ENCODE data around the gene BCKDK. TPM values are rescaled to one million over a fixed set of nuclear protein-coding genes. Genes with fewer than 3 reads are reported as not detected.

BCKDK gene
- total and polyA plus RNA-seq, 2 of the 13 experiments (the other 11 are each of a cell fraction or from before 2014, with no cell fraction given): 24.9 to 42.6 TPM

- TF ChIP-seq, protein P1, sequence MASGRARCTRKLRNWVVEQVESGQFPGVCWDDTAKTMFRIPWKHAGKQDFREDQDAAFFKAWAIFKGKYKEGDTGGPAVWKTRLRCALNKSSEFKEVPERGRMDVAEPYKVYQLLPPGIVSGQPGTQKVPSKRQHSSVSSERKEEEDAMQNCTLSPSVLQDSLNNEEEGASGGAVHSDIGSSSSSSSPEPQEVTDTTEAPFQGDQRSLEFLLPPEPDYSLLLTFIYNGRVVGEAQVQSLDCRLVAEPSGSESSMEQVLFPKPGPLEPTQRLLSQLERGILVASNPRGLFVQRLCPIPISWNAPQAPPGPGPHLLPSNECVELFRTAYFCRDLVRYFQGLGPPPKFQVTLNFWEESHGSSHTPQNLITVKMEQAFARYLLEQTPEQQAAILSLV (CRISPR knock-in tag; IDR thresholded peaks at IDR 0.05; ENCODE audit: borderline replicate concordance): peak; percentile 89; the same call in 1 of the 2 replicates
- TF ChIP-seq TAF1 (CRISPR knock-in tag; IDR thresholded peaks at IDR 0.05): peak; percentile 91
- no peak for TF ChIP-seq RFX3 (CRISPR knock-in tag; IDR thresholded peaks at IDR 0.05)
- TF ChIP-seq BHLHE40 (IDR thresholded peaks at IDR 0.05; ENCODE audit: low read length): no peak
- TF ChIP-seq SIN3B (IDR thresholded peaks at IDR 0.05; ENCODE audit: low read length): peak; percentile 93
- no peak for TF ChIP-seq ZNF652 (CRISPR knock-in tag; IDR thresholded peaks at IDR 0.05; ENCODE audit: borderline replicate concordance, low read depth)
- TF ChIP-seq ZNF282 (IDR thresholded peaks at IDR 0.05; ENCODE audit: partially characterized antibody): no peak
- TF ChIP-seq ZSCAN29 (CRISPR knock-in tag; conservative IDR thresholded peaks at IDR 0.05): peak; percentile 64
- 0 out of 2 replicates have a peak, but pooled peaks have one; percentile 31 for TF ChIP-seq MIER2 (CRISPR knock-in tag; IDR thresholded peaks at IDR 0.05)
- peak; percentile 85 for TF ChIP-seq ZNF230 (CRISPR knock-in tag; IDR thresholded peaks at IDR 0.05)
- no peak; the same call in 1 of the 2 replicates for TF ChIP-seq AKAP8 (CRISPR knock-in tag; IDR thresholded peaks at IDR 0.05)
- peak; percentile 33; the same call in 1 of the 2 replicates for TF ChIP-seq MAF1 (CRISPR knock-in tag; IDR thresholded peaks at IDR 0.05; ENCODE audit: borderline replicate concordance)
- TF ChIP-seq ELF3 (CRISPR knock-in tag; IDR thresholded peaks at IDR 0.05): peak; percentile 69
- TF ChIP-seq, protein P2, sequence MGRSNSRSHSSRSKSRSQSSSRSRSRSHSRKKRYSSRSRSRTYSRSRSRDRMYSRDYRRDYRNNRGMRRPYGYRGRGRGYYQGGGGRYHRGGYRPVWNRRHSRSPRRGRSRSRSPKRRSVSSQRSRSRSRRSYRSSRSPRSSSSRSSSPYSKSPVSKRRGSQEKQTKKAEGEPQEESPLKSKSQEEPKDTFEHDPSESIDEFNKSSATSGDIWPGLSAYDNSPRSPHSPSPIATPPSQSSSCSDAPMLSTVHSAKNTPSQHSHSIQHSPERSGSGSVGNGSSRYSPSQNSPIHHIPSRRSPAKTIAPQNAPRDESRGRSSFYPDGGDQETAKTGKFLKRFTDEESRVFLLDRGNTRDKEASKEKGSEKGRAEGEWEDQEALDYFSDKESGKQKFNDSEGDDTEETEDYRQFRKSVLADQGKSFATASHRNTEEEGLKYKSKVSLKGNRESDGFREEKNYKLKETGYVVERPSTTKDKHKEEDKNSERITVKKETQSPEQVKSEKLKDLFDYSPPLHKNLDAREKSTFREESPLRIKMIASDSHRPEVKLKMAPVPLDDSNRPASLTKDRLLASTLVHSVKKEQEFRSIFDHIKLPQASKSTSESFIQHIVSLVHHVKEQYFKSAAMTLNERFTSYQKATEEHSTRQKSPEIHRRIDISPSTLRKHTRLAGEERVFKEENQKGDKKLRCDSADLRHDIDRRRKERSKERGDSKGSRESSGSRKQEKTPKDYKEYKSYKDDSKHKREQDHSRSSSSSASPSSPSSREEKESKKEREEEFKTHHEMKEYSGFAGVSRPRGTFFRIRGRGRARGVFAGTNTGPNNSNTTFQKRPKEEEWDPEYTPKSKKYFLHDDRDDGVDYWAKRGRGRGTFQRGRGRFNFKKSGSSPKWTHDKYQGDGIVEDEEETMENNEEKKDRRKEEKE (IDR thresholded peaks at IDR 0.05): no peak
- peak; percentile 38; the same call in 1 of the 2 replicates for TF ChIP-seq ZNF766 (CRISPR knock-in tag; IDR thresholded peaks at IDR 0.05; ENCODE audit: borderline replicate concordance)
- peak; percentile 86 for TF ChIP-seq NFYB (CRISPR knock-in tag; IDR thresholded peaks at IDR 0.05)
- TF ChIP-seq ZNF891 (CRISPR knock-in tag; IDR thresholded peaks at IDR 0.05): peak; percentile 24; the same call in 1 of the 2 replicates
- TF ChIP-seq RFXAP (CRISPR knock-in tag; IDR thresholded peaks at IDR 0.05; ENCODE audit: borderline replicate concordance): peak; percentile 90
- TF ChIP-seq ZBTB46 (CRISPR knock-in tag; IDR thresholded peaks at IDR 0.05; ENCODE audit: borderline replicate concordance): no peak
- no peak for TF ChIP-seq U2AF2 (IDR thresholded peaks at IDR 0.05; ENCODE audit: low read depth, low read length)
- peak; percentile 9; the same call in 1 of the 2 replicates for TF ChIP-seq ZBTB7B (CRISPR knock-in tag; IDR thresholded peaks at IDR 0.05)
- no peak for TF ChIP-seq ZNF709 (CRISPR knock-in tag; IDR thresholded peaks at IDR 0.05)
- no peak; the same call in 1 of the 2 replicates for TF ChIP-seq ZFP90 (CRISPR knock-in tag; IDR thresholded peaks at IDR 0.05; ENCODE audit: borderline replicate concordance)
- TF ChIP-seq CCDC6 (CRISPR knock-in tag; IDR thresholded peaks at IDR 0.05): no peak; the same call in 1 of the 2 replicates
- 0 out of 2 replicates have a peak, but pooled peaks have one; percentile 7 for TF ChIP-seq NRL (CRISPR knock-in tag; IDR thresholded peaks at IDR 0.05; ENCODE audit: borderline replicate concordance)
These were observed 9.4 kb downstream of the BCKDK start, which contains the start of gene KAT8 (continued) for GRCh38 chr16:31117384-31118222.
